Fibroblast of upper back skin (primary cell): ENCODE results near the gene SPART.

ENCODE experiments used
- DNase-seq: peaks from one replicate; pipeline ENCODE4 v3.0.0-alpha.2; 2013

Gene SPART

GRCh38 chr13:36346222-36347083, at the start of gene SPART:
SPART (minus strand) TSS chr13:36346394; CDS start chr13:36335830, 10,564 bp downstream.
- peak; percentile 91 for DNase-seq

GRCh38 chr13:36395280-36395679, 49.1 kb upstream of the SPART start:
- DNase-seq, result peak; percentile 75

- DNase-seq, result peak; percentile 12
Measured at GRCh38 chr13:36385489-36385888, 39.3 kb upstream of the SPART start.

GRCh38 chr13:36382030-36382429, 35.8 kb upstream of the SPART start:
- DNase-seq, result no peak

GRCh38 chr13:36377826-36378468, 31.8 kb upstream of the SPART start:
- peak; percentile 61 for DNase-seq

GRCh38 chr13:36374063-36374462, 27.9 kb upstream of the SPART start:
- no peak for DNase-seq

GRCh38 chr13:36371185-36371584, 25.0 kb upstream of the SPART start:
- DNase-seq, result no peak

GRCh38 chr13:36370108-36370429, 23.9 kb upstream of the SPART start:
- DNase-seq, result no peak

- DNase-seq, result peak; percentile 77
Measured at GRCh38 chr13:36369268-36370107, 23.3 kb upstream of the SPART start.

GRCh38 chr13:36366031-36366430, 19.8 kb upstream of the SPART start:
- DNase-seq, result no peak

GRCh38 chr13:36363366-36363863, 17.2 kb upstream of the SPART start:
- DNase-seq, result no peak

GRCh38 chr13:36362914-36363313, 16.7 kb upstream of the SPART start:
- DNase-seq, result no peak

- DNase-seq, result peak; percentile 87
Measured at GRCh38 chr13:36362251-36362650, 16.1 kb upstream of the SPART start.

GRCh38 chr13:36360903-36361302, 14.7 kb upstream of the SPART start:
- peak; percentile 57 for DNase-seq

- DNase-seq, result no peak
Measured at GRCh38 chr13:36359301-36359950, 13.2 kb upstream of the SPART start.

- no peak for DNase-seq
Measured at GRCh38 chr13:36358175-36358718, 12.1 kb upstream of the SPART start.

GRCh38 chr13:36357692-36358091, 11.5 kb upstream of the SPART start:
- peak; percentile 78 for DNase-seq

- DNase-seq, result no peak
Measured at GRCh38 chr13:36357231-36357630, 11.0 kb upstream of the SPART start.

GRCh38 chr13:36356058-36356457, 9.9 kb upstream of the SPART start:
- DNase-seq, result no peak

GRCh38 chr13:36355632-36356031, 9.4 kb upstream of the SPART start:
- DNase-seq, result no peak

- DNase-seq, result no peak
Measured at GRCh38 chr13:36354842-36355623, 8.8 kb upstream of the SPART start.

GRCh38 chr13:36353001-36353400, 6.8 kb upstream of the SPART start:
- peak; percentile 68 for DNase-seq
